HepG2 (cell line): ENCODE measurements around the gene DOCK4. TPM values are rescaled to one million over a fixed set of nuclear protein-coding genes. Genes with fewer than 3 reads are reported as not detected.

Source experiments
- ATAC-seq: fragments of 200-7000 bp; cut with Tn5 transposase; 3 replicates; pipeline ENCODE4 v1.9.1; 2020; ENCODE audit warnings: mild to moderate bottlenecking, moderate library complexity
- BruUV-seq: library from RNA; stranded (reverse); fragments of 400-500 nt; replicated peaks from 2 replicates; lab custom pipeline; 2021; lab: Mats Ljungman, UMichigan
- CTCF ChIA-PET: fragments of 300-600 bp; formaldehyde crosslinking; extraction: SDS; loops from one replicate; lab custom pipeline; 2021; ENCODE audit warnings: low total read pairs, inconsistent platforms, low intra/inter-chr PET ratio; lab: Yijun Ruan, JAX
- POLR2A ChIA-PET: fragments of 350-600 bp; sonication (Branson Sonifier 250); formaldehyde crosslinking; loops from one replicate; lab custom pipeline; 2020; ENCODE audit warnings: antibody characterized with exemption, inconsistent platforms; lab: Yijun Ruan, JAX
- DNase-seq: peaks from one replicate; pipeline ENCODE4 v3.0.0-alpha.2; 2015; ENCODE audit warnings: low spot score
- FAIRE-seq: peaks from 3 replicates; lab custom pipeline; 2011; peaks lifted over from hg19 to GRCh38; lab: Jason Lieb, UNC
- H2AFZ ChIP-seq: one replicate; pipeline ENCODE4 v1.6.1; 2011; ENCODE audit warnings: low read length, inconsistent platforms
- H3K27ac ChIP-seq: fragments of 300-600 bp; 3 replicates; pipeline ENCODE4 v1.8.0; 2011; ENCODE audit warnings: mixed run types, mild to moderate bottlenecking, mixed read lengths, low read length, inconsistent platforms; ENCODE audit not compliant: insufficient read depth; ENCODE audit errors: extremely low read length
- H3K27me3 ChIP-seq, 2 experiments: fragments of 200-600 bp in 1 of 2; 2 replicates in 1 of 2; 3 replicates in 1 of 2; pipeline versions ENCODE4 v1.6.0 to v1.8.0; 2011; ENCODE audit warnings: low read length in 2 of 2, mild to moderate bottlenecking in 2 of 2, moderate library complexity in 2 of 2, inconsistent platforms in 1 of 2; ENCODE audit not compliant: insufficient read depth in 2 of 2, control insufficient read depth in 1 of 2
- H3K36me3 ChIP-seq, 2 experiments: fragments of 200-600 bp in 1 of 2; replicated peaks in 1 of 2; 2 replicates in 1 of 2; 3 replicates in 1 of 2; pipeline versions ENCODE4 v1.5.1 to v1.8.0; 2011; ENCODE audit warnings: low read length in 2 of 2, inconsistent platforms in 1 of 2; ENCODE audit not compliant: insufficient read depth in 2 of 2, control insufficient read depth in 1 of 2
- H3K4me1 ChIP-seq: 2 replicates; pipeline ENCODE4 v1.5.1; 2012; ENCODE audit warnings: low read length, inconsistent platforms; ENCODE audit not compliant: insufficient read depth
- H3K4me2 ChIP-seq: 2 replicates; pipeline ENCODE4 v1.6.0; 2011; ENCODE audit warnings: low read depth, low read length, inconsistent platforms
- H3K4me3 ChIP-seq, 3 experiments: fragments of 200-600 bp in 1 of 3; sonication (generic), shearing (Covaris generic) in 1 of 3; replicated peaks in 1 of 3; 2 replicates each; pipeline ENCODE4 v1.5.1; 2011 to 2016; ENCODE audit warnings: low read length in 3 of 3, inconsistent platforms in 2 of 3, low read depth in 2 of 3, mild to moderate bottlenecking in 2 of 3, control low read depth in 1 of 3, mixed read lengths in 1 of 3; ENCODE audit not compliant: insufficient read depth in 1 of 3
- H3K79me2 ChIP-seq: one replicate; pipeline ENCODE4 v1.6.1; 2011; ENCODE audit warnings: low read length, inconsistent platforms; ENCODE audit not compliant: insufficient read depth
- H3K9ac ChIP-seq: 2 replicates; pipeline ENCODE4 v1.6.0; 2011; ENCODE audit warnings: mild to moderate bottlenecking, low read depth, low read length, inconsistent platforms; ENCODE audit not compliant: insufficient read depth
- H3K9me3 ChIP-seq: 2 replicates; pipeline ENCODE4 v1.5.1; 2012; ENCODE audit warnings: mild to moderate bottlenecking, low read length
- H4K20me1 ChIP-seq: 2 replicates; pipeline ENCODE4 v1.6.0; 2011; ENCODE audit warnings: inconsistent platforms, mild to moderate bottlenecking, low read length, moderate library complexity; ENCODE audit not compliant: insufficient read depth
- EP300 ChIP-seq, 3 experiments: sonication (generic) in 1 of 3; formaldehyde crosslinking in 1 of 3; IDR thresholded peaks; 2 replicates each; pipeline versions ENCODE4 v1.5.1 to v1.6.1; 2011 to 2020; ENCODE audit warnings: low read depth in 2 of 3, low read length in 2 of 3, borderline replicate concordance in 1 of 3, improper control_type of control experiment in 1 of 3, mild to moderate bottlenecking in 1 of 3, missing genetic modification reagents in 1 of 3, moderate library complexity in 1 of 3
- FOSL2 ChIP-seq: sonication (generic); formaldehyde crosslinking; IDR thresholded peaks from 2 replicates; pipeline ENCODE4 v1.4.0; 2020; ENCODE audit warnings: missing genetic modification reagents
- FOXA3 ChIP-seq: IDR thresholded peaks from 2 replicates; pipeline ENCODE4 v1.6.1; 2016; ENCODE audit warnings: missing genetic modification reagents, missing compliant biosample characterization
- IKZF1 ChIP-seq: fragments of 450-650 bp; IDR thresholded peaks from 2 replicates; pipeline ENCODE4 v1.7.1; 2016
- SOX5 ChIP-seq: IDR thresholded peaks from 2 replicates; pipeline ENCODE4 v1.6.1; 2016; ENCODE audit warnings: borderline replicate concordance
- WGBS: methylation state at CpG from one replicate; pipeline ENCODE4 v1.1.6; 2017; ENCODE audit warnings: low lambda C conversion rate; 5-methylcytosine and 5-hydroxymethylcytosine counted together
- in situ Hi-C: cut with HindIII; loops from 2 replicates; pipeline ENCODE4 v1.10.0; 2017; ENCODE audit warnings: low pct_unique_long_range_greater_than_20kb; ENCODE audit not compliant: extremely low pct_ligation_motif_present
- intact Hi-C: fragments of 100-400 bp; cut with micrococcal nuclease; formaldehyde crosslinking; loops from one replicate; pipeline ENCODE4 v1.10.0; 2022; ENCODE audit not compliant: unreplicated experiment
- polyA plus RNA-seq, 8 experiments: library from polyadenylated mRNA; depleted of rRNA in 3 of 8; stranded (reverse) in 7 of 8; unstranded in 1 of 8; fragments of >200 nt; fragmentation: Illumina TruSeq in 4 of 8; extraction: Trizol in 4 of 8; gene quantifications; 2 replicates each; pipeline versions ENCODE4 v1.2.1 to v1.2.3, GENCODE V29; 2011 to 2016; ENCODE audit warnings: low read depth in 4 of 8, missing spikeins in 1 of 8, mixed read lengths in 1 of 8; ENCODE audit not compliant: insufficient read depth in 1 of 8
- total RNA-seq, 5 experiments: library from RNA; depleted of rRNA; stranded (reverse); fragments of >200 nt; fragmentation: Illumina TruSeq; extraction: Trizol; gene quantifications; 2 replicates each; pipeline ENCODE4 v1.2.3, GENCODE V29; 2016; ENCODE audit warnings: low read depth in 1 of 5
- TF ChIP-seq, protein P1 (sequence below): sonication (generic); formaldehyde crosslinking; IDR thresholded peaks from 2 replicates; pipeline ENCODE4 v1.4.0; 2020; ENCODE audit warnings: missing genetic modification reagents
- TF ChIP-seq, protein P2 (sequence below): sonication (generic); formaldehyde crosslinking; IDR thresholded peaks from 2 replicates; pipeline ENCODE4 v1.4.0; 2020; ENCODE audit warnings: missing genetic modification reagents
- TF ChIP-seq, protein P3 (sequence below): IDR thresholded peaks from 2 replicates; pipeline ENCODE4 v1.4.0; 2020; ENCODE audit warnings: mild to moderate bottlenecking, missing genetic modification reagents

Gene DOCK4
- total and polyA plus RNA-seq, 2 of the 13 experiments (the other 11 are each of a cell fraction or from before 2014, with no cell fraction given), result 13.5 to 17.4 TPM

DNA sequence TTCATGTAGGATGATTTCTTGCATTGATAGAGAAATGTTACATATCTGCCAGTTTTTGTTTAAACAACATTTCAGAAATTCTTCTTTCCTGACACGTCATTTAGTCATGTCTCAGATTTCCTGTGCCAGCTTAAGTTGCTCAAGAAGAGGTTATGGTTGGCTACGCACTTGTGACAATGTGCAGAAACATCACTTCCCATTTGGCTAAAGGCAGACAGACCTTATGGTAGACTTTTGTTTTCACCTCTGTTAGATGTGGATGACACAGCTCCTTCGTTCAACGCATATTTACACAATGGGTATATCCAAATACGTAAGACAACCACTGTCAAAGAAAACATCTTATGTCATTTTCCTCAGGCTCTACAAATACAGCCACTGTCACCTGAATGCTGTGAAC, 125.8 kb downstream of the DOCK4 start:
- peak; percentile 47 for DNase-seq
- no peaks in the 10 kb centered on the region for H3K27me3 ChIP-seq
- H3K79me2 ChIP-seq, result peaks cover 17% of the 10 kb centered on the region
- peaks cover under 1% of the 10 kb centered on the region; the same call in 1 of the 2 replicates for H3K9me3 ChIP-seq
- peaks cover 44% of the 10 kb centered on the region for H3K4me1 ChIP-seq
- peak; percentile 54 for FAIRE-seq
- H3K9ac ChIP-seq, result no peak overlapping the region
- no TSS peak for BruUV-seq
- no peak overlapping the region for H2AFZ ChIP-seq
- TF ChIP-seq FOSL2 (CRISPR knock-in tag), result peak; percentile 65
- TF ChIP-seq EP300 (IDR thresholded peaks at IDR 0.05; ENCODE audit: low read depth in 2 of 2, low read length in 2 of 2), result 0 out of 4 replicates have a peak, but pooled peaks of 1 of the 2 experiments have one; percentile 8
- no peak for TF ChIP-seq EP300 (CRISPR knock-in tag; IDR thresholded peaks at IDR 0.05; ENCODE audit: borderline replicate concordance)
- TF ChIP-seq, protein P1, sequence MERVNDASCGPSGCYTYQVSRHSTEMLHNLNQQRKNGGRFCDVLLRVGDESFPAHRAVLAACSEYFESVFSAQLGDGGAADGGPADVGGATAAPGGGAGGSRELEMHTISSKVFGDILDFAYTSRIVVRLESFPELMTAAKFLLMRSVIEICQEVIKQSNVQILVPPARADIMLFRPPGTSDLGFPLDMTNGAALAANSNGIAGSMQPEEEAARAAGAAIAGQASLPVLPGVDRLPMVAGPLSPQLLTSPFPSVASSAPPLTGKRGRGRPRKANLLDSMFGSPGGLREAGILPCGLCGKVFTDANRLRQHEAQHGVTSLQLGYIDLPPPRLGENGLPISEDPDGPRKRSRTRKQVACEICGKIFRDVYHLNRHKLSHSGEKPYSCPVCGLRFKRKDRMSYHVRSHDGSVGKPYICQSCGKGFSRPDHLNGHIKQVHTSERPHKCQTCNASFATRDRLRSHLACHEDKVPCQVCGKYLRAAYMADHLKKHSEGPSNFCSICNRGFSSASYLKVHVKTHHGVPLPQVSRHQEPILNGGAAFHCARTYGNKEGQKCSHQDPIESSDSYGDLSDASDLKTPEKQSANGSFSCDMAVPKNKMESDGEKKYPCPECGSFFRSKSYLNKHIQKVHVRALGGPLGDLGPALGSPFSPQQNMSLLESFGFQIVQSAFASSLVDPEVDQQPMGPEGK, result no peak
- 0 out of 2 replicates have a peak, but pooled peaks have one; percentile 23 for TF ChIP-seq FOXA3 (CRISPR knock-in tag)
- TF ChIP-seq, protein P2, sequence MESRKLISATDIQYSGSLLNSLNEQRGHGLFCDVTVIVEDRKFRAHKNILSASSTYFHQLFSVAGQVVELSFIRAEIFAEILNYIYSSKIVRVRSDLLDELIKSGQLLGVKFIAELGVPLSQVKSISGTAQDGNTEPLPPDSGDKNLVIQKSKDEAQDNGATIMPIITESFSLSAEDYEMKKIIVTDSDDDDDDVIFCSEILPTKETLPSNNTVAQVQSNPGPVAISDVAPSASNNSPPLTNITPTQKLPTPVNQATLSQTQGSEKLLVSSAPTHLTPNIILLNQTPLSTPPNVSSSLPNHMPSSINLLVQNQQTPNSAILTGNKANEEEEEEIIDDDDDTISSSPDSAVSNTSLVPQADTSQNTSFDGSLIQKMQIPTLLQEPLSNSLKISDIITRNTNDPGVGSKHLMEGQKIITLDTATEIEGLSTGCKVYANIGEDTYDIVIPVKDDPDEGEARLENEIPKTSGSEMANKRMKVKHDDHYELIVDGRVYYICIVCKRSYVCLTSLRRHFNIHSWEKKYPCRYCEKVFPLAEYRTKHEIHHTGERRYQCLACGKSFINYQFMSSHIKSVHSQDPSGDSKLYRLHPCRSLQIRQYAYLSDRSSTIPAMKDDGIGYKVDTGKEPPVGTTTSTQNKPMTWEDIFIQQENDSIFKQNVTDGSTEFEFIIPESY (CRISPR knock-in tag), result peak; percentile 66; the same call in 1 of the 2 replicates
- 0 out of 2 replicates have a peak, but pooled peaks have one; percentile 29 for TF ChIP-seq SOX5 (CRISPR knock-in tag)
- TF ChIP-seq IKZF1, result no peak
- TF ChIP-seq, protein P3, sequence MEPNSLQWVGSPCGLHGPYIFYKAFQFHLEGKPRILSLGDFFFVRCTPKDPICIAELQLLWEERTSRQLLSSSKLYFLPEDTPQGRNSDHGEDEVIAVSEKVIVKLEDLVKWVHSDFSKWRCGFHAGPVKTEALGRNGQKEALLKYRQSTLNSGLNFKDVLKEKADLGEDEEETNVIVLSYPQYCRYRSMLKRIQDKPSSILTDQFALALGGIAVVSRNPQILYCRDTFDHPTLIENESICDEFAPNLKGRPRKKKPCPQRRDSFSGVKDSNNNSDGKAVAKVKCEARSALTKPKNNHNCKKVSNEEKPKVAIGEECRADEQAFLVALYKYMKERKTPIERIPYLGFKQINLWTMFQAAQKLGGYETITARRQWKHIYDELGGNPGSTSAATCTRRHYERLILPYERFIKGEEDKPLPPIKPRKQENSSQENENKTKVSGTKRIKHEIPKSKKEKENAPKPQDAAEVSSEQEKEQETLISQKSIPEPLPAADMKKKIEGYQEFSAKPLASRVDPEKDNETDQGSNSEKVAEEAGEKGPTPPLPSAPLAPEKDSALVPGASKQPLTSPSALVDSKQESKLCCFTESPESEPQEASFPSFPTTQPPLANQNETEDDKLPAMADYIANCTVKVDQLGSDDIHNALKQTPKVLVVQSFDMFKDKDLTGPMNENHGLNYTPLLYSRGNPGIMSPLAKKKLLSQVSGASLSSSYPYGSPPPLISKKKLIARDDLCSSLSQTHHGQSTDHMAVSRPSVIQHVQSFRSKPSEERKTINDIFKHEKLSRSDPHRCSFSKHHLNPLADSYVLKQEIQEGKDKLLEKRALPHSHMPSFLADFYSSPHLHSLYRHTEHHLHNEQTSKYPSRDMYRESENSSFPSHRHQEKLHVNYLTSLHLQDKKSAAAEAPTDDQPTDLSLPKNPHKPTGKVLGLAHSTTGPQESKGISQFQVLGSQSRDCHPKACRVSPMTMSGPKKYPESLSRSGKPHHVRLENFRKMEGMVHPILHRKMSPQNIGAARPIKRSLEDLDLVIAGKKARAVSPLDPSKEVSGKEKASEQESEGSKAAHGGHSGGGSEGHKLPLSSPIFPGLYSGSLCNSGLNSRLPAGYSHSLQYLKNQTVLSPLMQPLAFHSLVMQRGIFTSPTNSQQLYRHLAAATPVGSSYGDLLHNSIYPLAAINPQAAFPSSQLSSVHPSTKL, result peak; percentile 25; the same call in 1 of the 2 replicates
- TF ChIP-seq, all 625 proteins: peak for 6
- CTCF ChIA-PET, result no interaction called here
- Histone ChIP-seq H3K36me3 (no peaks in the 10 kb centered on the region), H3K4me2 (no peak overlapping the region), H4K20me1 (no peaks in the 10 kb centered on the region), H3K27ac (no peak overlapping the region), H3K4me3 (no peak overlapping the region)
- no peak for ATAC-seq
- POLR2A ChIA-PET, result no interaction called here
- WGBS, result 69% methylated on average over 5 of the region's 5 CpGs
- in situ Hi-C loops, result no loop called here
- intact Hi-C loops, result loop anchor here (10.0 kb wide), 1 partner anchor 324 kb away; no protein-coding TSS in a partner anchor
